HG03378 (cell line): ENCODE data around the gene SIRT2.
"Not testable (repeated sequence)": the region's sequence is repeated elsewhere in the genome, so short reads cannot be mapped to it uniquely, and the experiment has no call there.

Source experiments
- ATAC-seq: cut with Tn5 transposase; IDR thresholded peaks from one replicate; pipeline ENCODE4 v1.9.1; 2021; ENCODE audit warnings: mild to moderate bottlenecking, moderate library complexity; ENCODE audit not compliant: unreplicated experiment

Gene SIRT2

GRCh38 chr19:38898788-38899446 is 501 bp downstream of the SIRT2 start:
- ATAC-seq: no peak

GRCh38 chr19:38894968-38895367 is 4.5 kb downstream of the SIRT2 start:
- no peak for ATAC-seq

GRCh38 chr19:38893341-38893771 is 6.1 kb downstream of the SIRT2 start:
- ATAC-seq: no peak

- ATAC-seq: no peak
Observed at GRCh38 chr19:38892841-38893240, 6.6 kb downstream of the SIRT2 start.

GRCh38 chr19:38891771-38892170 is 7.6 kb downstream of the SIRT2 start:
- no peak for ATAC-seq

GRCh38 chr19:38890686-38891085 is 8.7 kb downstream of the SIRT2 start:
- ATAC-seq: no peak

- ATAC-seq: no peak
Observed at GRCh38 chr19:38889803-38890202, 9.6 kb downstream of the SIRT2 start.

- ATAC-seq: no peak
Observed at GRCh38 chr19:38888876-38889275, 10.5 kb downstream of the SIRT2 start.

- not testable (repeated sequence) for ATAC-seq
Observed at GRCh38 chr19:38884691-38885090, 14.7 kb downstream of the SIRT2 start.

- ATAC-seq: no peak
Observed at GRCh38 chr19:38883286-38883685, 16.1 kb downstream of the SIRT2 start.

GRCh38 chr19:38880882-38881609 is 18.4 kb downstream of the SIRT2 start:
- ATAC-seq: no peak

GRCh38 chr19:38880076-38880881 is 19.1 kb downstream of the SIRT2 start:
- ATAC-seq: no peak

- no peak for ATAC-seq
Observed at GRCh38 chr19:38879400-38879751, 20.0 kb downstream of the SIRT2 start.

GRCh38 chr19:38878575-38879399 is 20.6 kb downstream of the SIRT2 start:
- no peak for ATAC-seq

- ATAC-seq: no peak
Observed at GRCh38 chr19:38877781-38878574, 21.4 kb downstream of the SIRT2 start, which contains the start of gene RINL. Gene RINL (minus strand): TSS chr19:38878275. CDS start chr19:38876742, 1,533 bp downstream.

- ATAC-seq: no peak
Observed at GRCh38 chr19:38875656-38876395, 23.6 kb downstream of the SIRT2 start.

- not testable (repeated sequence) for ATAC-seq
Observed at GRCh38 chr19:38873400-38873799, 26.0 kb downstream of the SIRT2 start.

- ATAC-seq: no peak
Observed at GRCh38 chr19:38870612-38871011, 28.8 kb downstream of the SIRT2 start.
